K562 (cell line): ENCODE measurements around the gene UPF2. TPM values are rescaled to one million over a fixed set of nuclear protein-coding genes. Genes with fewer than 3 reads are reported as not detected.

ENCODE experiments used
- CREB3L1 ChIP-seq: fragments of 450-650 bp; IDR thresholded peaks from 2 replicates; pipeline ENCODE4 v1.6.1; 2014; ENCODE audit warnings: low read depth, mild to moderate bottlenecking, moderate library complexity, borderline replicate concordance
- GABPB2 ChIP-seq: fragments of 250-450 bp; sonication (Bioruptor Pico); conservative IDR thresholded peaks from 2 replicates; pipeline ENCODE4 v1.5.1; 2021; ENCODE audit warnings: mild to moderate bottlenecking
- HMGN3 ChIP-seq: IDR thresholded peaks from 2 replicates; pipeline ENCODE4 v1.6.1; 2011; ENCODE audit warnings: borderline replicate concordance, low read depth, mild to moderate bottlenecking, mixed read lengths, low read length; ENCODE audit not compliant: insufficient read length; ENCODE audit errors: extremely low read depth
- HMGXB4 ChIP-seq: sonication (generic); formaldehyde crosslinking; IDR thresholded peaks from 2 replicates; pipeline ENCODE4 v1.8.1; 2023; ENCODE audit warnings: mild to moderate bottlenecking, missing genetic modification reagents
- LCOR ChIP-seq: sonication (generic); formaldehyde crosslinking; IDR thresholded peaks from 2 replicates; pipeline ENCODE4 v1.8.0; 2022; ENCODE audit warnings: mild to moderate bottlenecking, missing genetic modification reagents
- MTA3 ChIP-seq: fragments of 450-650 bp; formaldehyde crosslinking; IDR thresholded peaks from 2 replicates; pipeline ENCODE4 v1.6.1; 2017; ENCODE audit warnings: mild to moderate bottlenecking, borderline replicate concordance
- RBM25 ChIP-seq: fragments of 200-400 bp; formaldehyde crosslinking; IDR thresholded peaks from 2 replicates; pipeline ENCODE4 v1.6.1; 2018; ENCODE audit warnings: low read length, low read depth, moderate library complexity; ENCODE audit not compliant: severe bottlenecking
- RREB1 ChIP-seq: fragments of 250-450 bp; sonication (Bioruptor Pico); IDR thresholded peaks from 2 replicates; pipeline ENCODE4 v1.4.0; 2020
- U2AF1 ChIP-seq: fragments of 200-400 bp; formaldehyde crosslinking; optimal IDR thresholded peaks from 2 replicates; pipeline ENCODE3; 2017; ENCODE audit warnings: mild to moderate bottlenecking, low read depth, low read length, moderate library complexity
- ZC3H8 ChIP-seq: fragments of 450-650 bp; IDR thresholded peaks from 2 replicates; pipeline ENCODE4 v1.6.1; 2017
- ZNF134 ChIP-seq: fragments of 250-450 bp; sonication (Bioruptor Pico); conservative IDR thresholded peaks from 2 replicates; pipeline ENCODE4 v1.4.0; 2020
- ZNF280B ChIP-seq: fragments of 250-450 bp; sonication (Bioruptor Pico); IDR thresholded peaks from 2 replicates; pipeline ENCODE4 v1.5.1; 2021; ENCODE audit warnings: mild to moderate bottlenecking
- ZNF551 ChIP-seq: fragments of 250-450 bp; sonication (Bioruptor Pico); IDR thresholded peaks from 2 replicates; pipeline ENCODE4 v1.5.0; 2021; ENCODE audit warnings: mild to moderate bottlenecking, moderate library complexity
- ZNF668 ChIP-seq: fragments of 250-450 bp; sonication (Bioruptor Pico); IDR thresholded peaks from 2 replicates; pipeline ENCODE4 v1.8.0; 2022; ENCODE audit warnings: mild to moderate bottlenecking, inconsistent platforms
- polyA plus RNA-seq, 8 experiments: library from polyadenylated mRNA; depleted of rRNA in 4 of 8; stranded (reverse) in 5 of 8; unstranded in 3 of 8; fragments of >200 nt; fragmentation: Nextera tagmentation in 2 of 8; fragmentation: Illumina TruSeq in 1 of 8; extraction: Ambion mirVana in 2 of 8; extraction: Trizol in 1 of 8; gene quantifications; 2 replicates each; pipeline versions ENCODE4 v1.2.1 to v1.2.3, GENCODE V29; 2011 to 2014; ENCODE audit warnings: inconsistent platforms in 1 of 8, missing spikeins in 1 of 8
- total RNA-seq, 7 experiments: library from RNA; depleted of rRNA in 6 of 7; stranded (reverse); fragments of >200 nt in 6 of 7; fragmentation: Illumina TruSeq in 2 of 7; extraction: Trizol in 2 of 7; gene quantifications; 2 replicates each; pipeline versions ENCODE4 v1.2.1 to v1.2.3, GENCODE V29; 2011 to 2021; ENCODE audit warnings: low replicate concordance in 1 of 7

The UPF2 gene
- total and polyA plus RNA-seq, 9 of the 15 experiments (the other 6 are each of a cell fraction or from before 2014, with no cell fraction given), result 13.9 to 37.7 (median 23.7) TPM

GRCh38 chr10:11898372-11899066, 144.1 kb downstream of the UPF2 start (continued):
- TF ChIP-seq HMGXB4 (CRISPR knock-in tag), result no peak
- TF ChIP-seq ZNF280B (CRISPR knock-in tag), result no peak
- no peak for TF ChIP-seq RREB1 (CRISPR knock-in tag)
- no peak for TF ChIP-seq ZC3H8
- no peak; the same call in 1 of the 2 replicates for TF ChIP-seq CREB3L1
- no peak for TF ChIP-seq GABPB2 (CRISPR knock-in tag)
- no peak for TF ChIP-seq ZNF551 (CRISPR knock-in tag)
- TF ChIP-seq MTA3, result peak; percentile 89; the same call in 1 of the 2 replicates
- TF ChIP-seq ZNF668 (CRISPR knock-in tag), result no peak
- no peak for TF ChIP-seq ZNF134 (CRISPR knock-in tag)
- TF ChIP-seq RBM25, result no peak
- TF ChIP-seq HMGN3, result peak; percentile 92
- TF ChIP-seq U2AF1, result no peak
- TF ChIP-seq LCOR (CRISPR knock-in tag), result peak; percentile 37; the same call in 1 of the 2 replicates
